HG03457 (cell line): ENCODE data around the gene MRPL45.

Source experiments
- ATAC-seq: cut with Tn5 transposase; IDR thresholded peaks from one replicate; pipeline ENCODE4 v1.9.1; 2021; ENCODE audit warnings: moderate number of reproducible peaks; ENCODE audit not compliant: unreplicated experiment

Gene MRPL45

GRCh38 chr17:38324772-38325171 is 27.8 kb downstream of the MRPL45 start:
- ATAC-seq: no peak

- ATAC-seq: no peak
These were observed 28.4 kb downstream of the MRPL45 start for GRCh38 chr17:38325221-38325851.

GRCh38 chr17:38326996-38327792 is 30.2 kb downstream of the MRPL45 start:
- no peak for ATAC-seq

GRCh38 chr17:38327936-38328335 is 31.0 kb downstream of the MRPL45 start:
- ATAC-seq: no peak

GRCh38 chr17:38328620-38329019 is 31.7 kb downstream of the MRPL45 start:
- ATAC-seq: no peak

GRCh38 chr17:38329284-38329683 is 32.3 kb downstream of the MRPL45 start:
- no peak for ATAC-seq

- ATAC-seq: no peak
These were observed 33.1 kb downstream of the MRPL45 start for GRCh38 chr17:38329808-38330730.

GRCh38 chr17:38330941-38331411 is 34.0 kb downstream of the MRPL45 start:
- no peak for ATAC-seq

- no peak for ATAC-seq
These were observed 35.8 kb downstream of the MRPL45 start for GRCh38 chr17:38332735-38333134.

- no peak for ATAC-seq
These were observed 36.8 kb downstream of the MRPL45 start for GRCh38 chr17:38333635-38334295.

GRCh38 chr17:38334480-38335364 is 37.8 kb downstream of the MRPL45 start:
- ATAC-seq: no peak

GRCh38 chr17:38336838-38337237 is 39.9 kb downstream of the MRPL45 start:
- ATAC-seq: no peak

GRCh38 chr17:38338053-38338452 is 41.1 kb downstream of the MRPL45 start:
- no peak for ATAC-seq

GRCh38 chr17:38338535-38338934 is 41.6 kb downstream of the MRPL45 start:
- no peak for ATAC-seq

- no peak for ATAC-seq
These were observed 42.9 kb downstream of the MRPL45 start for GRCh38 chr17:38339891-38340290.

GRCh38 chr17:38341035-38341721 is 44.2 kb downstream of the MRPL45 start:
- ATAC-seq: no peak

GRCh38 chr17:38342886-38343607 is 46.1 kb downstream of the MRPL45 start:
- no peak for ATAC-seq

GRCh38 chr17:38343608-38344419 is 46.8 kb downstream of the MRPL45 start, which contains the start of gene GPR179:
Gene GPR179, minus strand, starts transcription at chr17:38343956. Its CDS starts 167 bp downstream, at chr17:38343789.
- ATAC-seq: no peak
